Dedifferentiated amniotic fluid mesenchymal stem cell (primary cell): ENCODE results near the gene KDM5B.
"Not testable (repeated sequence)": the region's sequence is repeated elsewhere in the genome, so short reads cannot be mapped to it uniquely, and the experiment has no call there.

Source experiments
- DNase-seq: peaks from one replicate; pipeline ENCODE4 v3.0.0-alpha.2; 2016; ENCODE audit errors: extremely low spot score

The KDM5B gene

DNA sequence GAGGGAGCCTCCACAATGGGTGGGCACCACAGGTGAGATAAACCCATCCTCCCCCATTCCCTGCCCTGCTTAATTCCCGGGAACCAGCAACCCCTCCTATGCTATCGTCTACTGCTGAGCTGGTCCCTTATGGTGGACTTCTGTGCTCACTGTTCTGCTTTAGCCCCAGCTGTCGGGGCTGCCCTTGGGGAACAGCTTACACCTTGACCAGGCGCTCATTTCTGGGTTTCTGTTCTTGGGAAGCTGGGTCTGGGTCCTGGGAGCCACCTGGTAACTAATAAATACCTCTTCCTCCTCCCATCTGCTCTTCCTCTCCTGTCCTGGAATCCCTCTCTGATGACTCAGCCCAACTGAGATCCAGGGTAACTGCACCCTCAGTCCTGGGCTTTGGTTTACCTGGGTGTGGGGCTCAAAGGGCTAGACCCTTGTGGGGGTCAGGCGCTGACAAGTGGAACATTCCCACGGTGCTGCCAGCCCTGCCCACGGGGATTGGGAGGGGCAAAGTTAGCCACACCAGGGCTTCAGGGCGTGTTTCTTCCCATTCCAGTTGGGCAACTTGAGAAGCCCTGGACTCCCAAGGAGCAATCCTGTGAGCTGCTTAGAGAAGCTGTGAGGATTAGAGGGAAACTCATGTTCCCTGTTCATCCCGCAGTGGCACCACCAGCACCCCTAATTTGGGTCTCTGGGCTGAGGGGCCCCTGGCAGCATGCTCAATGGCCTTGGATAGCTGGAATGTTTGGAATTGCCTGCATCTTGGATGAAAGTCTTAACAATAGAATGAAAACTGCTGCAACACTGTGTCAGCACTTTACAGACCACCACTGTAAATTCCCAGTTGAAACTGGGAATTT, 4.2 kb upstream of the KDM5B start:
- DNase-seq = no peak

- no peak for DNase-seq
Measured at GRCh38 chr1:202811296-202812175, 3.3 kb upstream of the KDM5B start.

DNA sequence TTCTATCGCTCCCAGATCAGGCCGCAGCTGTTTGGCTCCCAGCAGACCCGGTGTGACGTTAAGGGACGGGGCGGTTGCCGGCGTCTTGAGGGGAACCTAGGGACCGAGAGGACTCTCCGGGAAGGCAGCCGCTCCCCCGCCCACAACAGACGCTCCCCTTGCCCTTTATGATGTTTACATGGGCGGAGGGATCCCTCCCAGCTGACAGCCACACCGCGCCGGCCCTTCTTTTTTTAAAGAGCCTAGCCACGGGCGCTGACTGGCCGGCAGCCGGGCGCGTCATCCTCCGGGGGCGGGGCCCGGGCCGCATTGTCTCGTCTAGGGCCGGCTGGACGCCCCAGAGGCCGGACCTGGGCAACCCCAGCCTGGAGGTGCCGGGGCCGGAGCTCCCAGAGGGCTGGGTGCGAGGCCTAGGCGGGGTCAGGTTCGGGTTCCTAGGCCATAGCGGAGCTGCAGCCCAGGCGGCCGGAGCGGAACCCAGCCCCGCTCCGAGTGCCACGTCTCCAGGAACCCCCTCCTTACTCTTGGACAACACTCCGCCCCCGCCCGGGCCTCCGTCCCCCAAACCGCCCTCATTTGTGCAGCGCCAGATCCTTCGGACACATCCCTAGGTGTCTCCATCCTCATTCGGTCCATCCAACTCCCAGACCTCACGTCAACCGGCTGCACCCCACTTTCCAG, 2.5 kb upstream of the KDM5B start, which contains the start of gene PCAT6:
Gene PCAT6 (plus strand): TSS at position 340 of the 681 bp plus-strand sequence.
- DNase-seq = peak; percentile 97

GRCh38 chr1:202810193-202810614, 2.0 kb upstream of the KDM5B start:
- DNase-seq = no peak

DNA sequence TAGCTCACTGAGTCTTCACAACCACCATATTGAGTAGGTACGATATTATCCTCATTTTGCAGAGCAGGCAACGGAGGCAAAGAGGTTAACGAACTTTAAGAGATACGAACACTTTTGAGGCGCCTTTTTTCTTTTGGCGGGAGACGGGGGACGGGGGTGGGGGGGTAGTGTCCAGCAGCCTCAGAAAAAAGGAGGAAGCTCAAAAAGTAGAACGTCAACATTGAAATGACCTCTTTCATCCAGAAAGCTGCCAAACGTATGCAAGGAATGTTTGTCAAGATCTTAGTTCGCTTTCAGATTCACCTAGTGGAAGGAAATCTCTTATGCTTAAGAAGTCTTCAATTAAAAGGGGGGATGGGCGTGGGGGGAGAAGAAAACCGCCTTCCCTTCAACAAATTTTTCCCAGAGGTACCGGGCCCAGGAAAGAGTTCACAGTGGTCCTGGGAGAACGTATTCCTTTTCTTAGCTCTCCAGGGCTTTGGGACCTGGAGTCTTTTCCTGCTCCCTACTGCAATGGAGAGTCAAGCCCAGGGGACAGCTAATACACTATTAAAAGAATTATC, 1.5 kb upstream of the KDM5B start:
- DNase-seq = no peak

- no peak for DNase-seq
Measured at GRCh38 chr1:202807451-202807925, 733 bp downstream of the KDM5B start.

DNA sequence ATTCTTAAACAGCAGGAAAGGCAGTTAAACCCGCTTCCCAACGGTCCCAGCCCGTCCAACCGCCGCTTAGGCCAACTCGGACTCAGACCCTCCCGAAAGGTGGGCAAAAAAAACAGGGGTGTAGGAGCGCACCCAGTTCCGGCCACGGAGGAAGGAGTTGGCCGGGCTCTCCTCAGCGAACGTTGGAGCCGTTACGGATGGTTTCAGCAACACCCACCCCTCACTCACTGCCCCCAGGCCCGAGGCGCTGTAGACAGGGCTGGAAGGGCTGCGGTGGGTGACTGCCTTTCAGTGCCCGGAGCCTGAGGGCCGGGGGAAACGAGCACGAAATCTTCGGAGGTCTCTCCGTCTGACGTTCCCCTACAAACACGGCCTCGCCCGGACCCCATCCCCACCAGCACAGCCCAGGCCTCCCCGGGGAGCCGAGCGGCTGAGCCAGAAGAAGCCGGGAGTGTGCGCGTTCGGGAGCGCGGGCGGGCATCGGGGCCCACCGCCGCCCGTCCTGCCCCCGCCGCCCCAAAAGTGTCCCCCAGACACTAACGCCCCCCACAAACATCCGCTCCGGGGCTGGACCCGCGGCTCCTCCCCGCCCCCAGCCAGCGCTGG, 1.3 kb downstream of the KDM5B start:
- DNase-seq = no peak

GRCh38 chr1:202805886-202806844, 2.1 kb downstream of the KDM5B start:
- no peak for DNase-seq

- DNase-seq = no peak
Measured at GRCh38 chr1:202804126-202804525, 4.1 kb downstream of the KDM5B start.

DNA sequence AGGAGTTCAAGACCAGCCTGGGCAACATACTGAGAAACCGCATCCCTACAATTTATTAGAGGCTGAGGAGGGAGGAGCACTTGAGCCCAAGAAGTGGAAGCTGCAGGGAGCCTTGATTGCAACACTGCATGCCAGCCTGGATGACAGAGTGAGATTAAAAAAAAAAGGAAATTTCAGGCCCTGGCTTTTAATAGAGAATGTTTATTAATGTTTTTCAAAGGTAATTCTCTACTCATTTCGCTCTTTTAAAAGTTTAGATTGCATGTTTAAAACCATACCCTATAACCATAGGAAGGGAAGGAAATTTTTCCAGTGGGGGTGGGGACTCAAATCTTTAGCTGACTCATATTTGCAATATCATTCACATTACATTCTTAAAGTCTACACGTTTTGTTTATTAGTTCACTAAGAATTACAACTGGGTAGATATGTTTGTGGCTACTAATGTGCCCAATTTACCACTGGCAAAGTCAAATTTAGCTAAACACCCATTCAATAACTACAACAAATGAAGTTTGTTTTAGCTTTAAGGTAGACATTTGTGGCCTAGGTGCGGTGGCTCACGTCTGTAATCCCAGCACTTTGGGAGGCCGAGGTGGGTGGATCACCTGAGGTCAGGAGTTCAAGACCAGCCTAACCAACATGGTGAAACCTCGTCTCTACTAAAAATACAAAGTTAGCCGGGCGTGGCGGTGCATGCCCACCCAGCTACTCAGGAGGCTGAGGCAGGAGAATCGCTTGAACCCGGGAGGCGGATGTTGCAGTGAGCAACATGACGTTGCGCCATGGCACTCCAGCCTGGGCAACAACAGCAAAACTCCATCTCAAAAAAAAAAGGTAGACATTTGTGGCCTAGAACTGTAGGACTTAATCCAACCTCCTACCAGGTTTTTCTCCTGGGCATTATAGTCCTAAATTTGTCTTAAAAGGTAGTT, 5.0 kb downstream of the KDM5B start:
- peak; percentile 49 for DNase-seq

DNA sequence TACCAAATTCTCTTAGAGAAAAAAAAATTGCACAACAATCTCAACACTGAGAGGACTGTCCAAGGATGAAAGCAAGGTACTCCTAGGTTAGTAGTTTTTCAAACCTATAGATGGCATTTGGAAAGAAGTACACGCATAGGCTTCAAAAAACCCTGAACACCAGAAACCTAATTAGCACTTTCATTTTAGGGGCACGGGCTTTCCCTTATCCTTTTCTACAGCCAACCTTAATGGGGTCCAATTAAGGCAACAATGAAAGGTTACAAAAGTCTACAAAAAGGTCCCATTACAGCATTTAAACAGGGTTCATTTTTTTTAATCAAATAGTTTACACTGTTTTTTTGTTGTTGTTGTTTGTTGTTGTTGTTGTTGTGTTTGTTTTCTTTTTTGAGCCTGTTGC, 6.2 kb downstream of the KDM5B start:
- no peak for DNase-seq

DNA sequence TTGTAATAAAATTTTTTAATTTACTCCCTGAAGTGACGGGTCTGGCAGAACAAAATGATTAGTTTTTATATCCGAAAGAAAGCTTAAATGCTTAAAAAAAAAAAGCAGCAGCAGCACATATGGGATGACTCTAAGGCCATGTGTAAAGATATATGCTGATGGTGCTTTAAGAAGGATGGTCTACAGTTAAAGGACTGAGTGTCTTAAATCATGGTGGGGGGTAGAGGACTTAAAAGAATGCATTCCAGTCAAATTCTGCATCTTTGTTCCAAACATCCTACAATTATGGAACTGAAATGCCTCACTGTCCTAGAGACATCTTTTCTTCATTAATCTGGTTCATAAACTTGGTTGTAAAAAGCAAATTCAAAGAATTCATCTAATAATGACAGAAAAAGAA, 7.0 kb downstream of the KDM5B start:
- no peak for DNase-seq

DNA sequence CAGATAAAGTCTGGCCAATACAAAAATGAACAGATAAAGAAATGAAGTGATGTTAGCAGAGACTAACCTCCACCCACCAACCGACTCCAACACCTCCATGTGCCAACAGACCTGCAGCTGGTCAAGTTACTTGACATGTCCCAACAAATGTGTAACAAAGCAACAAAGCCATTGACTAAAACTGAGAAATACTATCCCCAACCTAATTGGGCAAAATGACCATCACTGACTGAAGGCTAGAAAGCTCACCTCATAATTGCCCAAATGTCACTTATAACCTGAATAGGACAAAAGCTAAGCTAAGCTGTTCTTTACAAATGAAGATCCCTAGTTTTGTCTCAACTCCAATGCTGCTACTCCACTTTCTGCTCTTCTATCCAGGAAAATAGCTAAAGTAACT, 7.5 kb downstream of the KDM5B start:
- DNase-seq = no peak

DNA sequence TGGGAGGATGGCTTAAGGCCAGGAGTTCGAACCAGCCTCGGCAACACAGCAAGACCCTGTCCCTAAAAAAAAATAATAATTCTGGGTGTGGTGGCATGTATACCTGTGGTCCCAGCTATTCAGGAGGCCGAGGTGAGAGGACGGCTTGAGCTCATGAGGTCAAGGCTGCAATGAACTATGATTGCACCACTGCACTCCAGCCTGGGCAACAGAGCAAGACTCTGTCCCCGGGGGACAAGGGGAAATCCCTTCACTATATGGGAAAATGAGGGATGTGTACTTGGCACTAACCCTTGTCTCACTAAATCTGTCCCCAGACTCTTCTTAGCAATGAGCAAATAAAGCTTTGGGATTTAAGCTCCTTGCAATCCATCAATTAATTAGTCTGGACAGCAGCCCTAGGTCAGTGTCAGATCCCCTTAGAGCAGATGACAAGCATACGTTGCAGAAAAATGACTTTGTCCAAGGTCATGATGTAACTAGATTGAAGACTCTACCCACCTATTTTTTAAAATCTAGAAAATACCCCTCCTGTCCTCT, 9.4 kb downstream of the KDM5B start:
- DNase-seq = no peak

- no peak for DNase-seq
Measured at GRCh38 chr1:202798260-202798659, 10.0 kb downstream of the KDM5B start.

DNA sequence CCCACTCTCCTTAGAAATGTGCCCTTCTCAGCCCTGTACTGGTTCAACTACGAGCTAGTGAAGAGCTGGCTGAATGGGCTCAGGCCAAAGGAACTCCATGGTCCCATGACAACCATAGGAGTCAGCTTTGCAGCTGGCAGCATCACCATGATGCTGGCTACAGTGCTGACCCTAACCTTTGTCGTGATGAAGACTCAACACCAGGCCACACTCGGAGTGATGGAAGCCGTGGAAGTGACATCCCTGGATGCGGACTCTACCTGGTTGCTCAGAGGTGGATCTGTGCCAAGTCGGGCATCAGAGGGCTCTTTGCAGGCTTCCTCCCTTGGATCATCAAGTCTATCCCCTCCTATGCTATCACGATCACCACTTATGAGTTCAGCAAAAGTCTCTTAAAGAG, 11.6 kb downstream of the KDM5B start:
- no peak for DNase-seq

GRCh38 chr1:202794931-202795330, 13.3 kb downstream of the KDM5B start:
- DNase-seq = not testable (repeated sequence)

GRCh38 chr1:202794051-202794740, 14.0 kb downstream of the KDM5B start:
- DNase-seq = peak; percentile 53
